ENCODE data around the gene WBP1L. TPM values are rescaled to one million over a fixed set of nuclear protein-coding genes. Genes with fewer than 3 reads are reported as not detected.

WBP1L gene
- polyA plus RNA-seq, 1 donor from 2014 or later: 20.8 TPM

DNA sequence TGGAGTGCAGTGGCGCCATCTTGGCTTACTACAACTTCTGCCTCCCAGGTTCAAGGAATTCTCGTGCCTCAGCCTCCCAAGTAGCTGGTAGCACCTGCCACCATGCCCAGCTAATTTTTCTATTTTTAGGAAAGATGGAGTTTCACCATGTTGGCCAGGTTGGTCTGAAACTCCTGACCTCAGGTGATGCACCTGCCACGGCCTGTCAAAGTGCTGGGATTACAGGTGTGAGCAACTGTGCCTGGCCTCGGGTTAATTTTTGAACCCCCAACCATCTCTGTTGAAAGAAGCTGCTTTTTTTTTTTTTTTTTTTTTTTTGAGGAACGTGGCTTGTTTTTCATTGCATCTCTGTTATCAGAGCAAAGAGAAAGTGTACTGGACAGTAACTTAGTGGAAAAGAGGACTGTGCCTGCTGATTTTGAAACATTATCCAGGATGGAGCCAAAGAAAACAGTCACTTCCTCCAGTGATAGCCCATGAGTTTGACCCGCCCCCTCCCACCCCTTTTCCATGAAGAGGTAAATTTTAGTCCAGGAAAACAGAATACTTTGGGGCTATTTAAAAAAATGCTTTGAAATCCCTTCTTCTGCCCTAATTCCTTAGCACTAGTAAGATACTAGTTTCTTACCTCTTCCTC is 38.3 kb downstream of the WBP1L start:
- no peak overlapping the region for H3K9ac ChIP-seq (ENCODE audit: low read length)
- no peaks in the 10 kb centered on the region for H4K20me1 ChIP-seq (ENCODE audit: insufficient read depth)
- H3K27ac ChIP-seq (ENCODE audit: low read length): no peak overlapping the region

GRCh38 chr10:102782673-102783551 is 39.2 kb downstream of the WBP1L start:
- Histone ChIP-seq H2AFZ (ENCODE audit: low read depth, low read length) (no peak overlapping the region), H3K4me3 (ENCODE audit: low read length) (no peak overlapping the region), H3K36me3 (ENCODE audit: insufficient read depth, low read length) (no peaks in the 10 kb centered on the region), H3K4me2 (ENCODE audit: low read length) (no peak overlapping the region), H3K9ac (ENCODE audit: low read length) (no peak overlapping the region), H3K9me2 (ENCODE audit: insufficient read depth, low read length) (no peaks in the 10 kb centered on the region), H3F3A (ENCODE audit: insufficient read depth, low read length, poor library complexity, severe bottlenecking) (no peaks in the 10 kb centered on the region), H4K20me1 (ENCODE audit: insufficient read depth) (no peaks in the 10 kb centered on the region), H3K79me2 (replicated peaks; ENCODE audit: insufficient read depth, low read length) (peaks cover 7% of the 10 kb centered on the region), H3K27ac (ENCODE audit: low read length) (no peak overlapping the region), H3K9me3 (ENCODE audit: low read length) (no peaks in the 10 kb centered on the region), H3K27me3 (ENCODE audit: insufficient read depth, low read depth, low read length) (no peaks in the 10 kb centered on the region)
- TF ChIP-seq CTCF (IDR thresholded peaks at IDR 0.05; ENCODE audit: poor library complexity, severe bottlenecking) (no peak), POLR2AphosphoS5 (IDR thresholded peaks at IDR 0.05) (no peak), RAD21 (conservative IDR thresholded peaks at IDR 0.05) (no peak), MXI1 (conservative IDR thresholded peaks at IDR 0.05; ENCODE audit: poor library complexity, severe bottlenecking) (no peak), EZH2 (IDR thresholded peaks at IDR 0.05; ENCODE audit: borderline replicate concordance, insufficient read depth, low read length, poor library complexity, severe bottlenecking) (no peak), SMC3 (conservative IDR thresholded peaks at IDR 0.05; ENCODE audit: poor library complexity) (no peak), TAF1 (IDR thresholded peaks at IDR 0.05; ENCODE audit: low read depth) (no peak)
- TF ChIP-seq, protein P1, sequence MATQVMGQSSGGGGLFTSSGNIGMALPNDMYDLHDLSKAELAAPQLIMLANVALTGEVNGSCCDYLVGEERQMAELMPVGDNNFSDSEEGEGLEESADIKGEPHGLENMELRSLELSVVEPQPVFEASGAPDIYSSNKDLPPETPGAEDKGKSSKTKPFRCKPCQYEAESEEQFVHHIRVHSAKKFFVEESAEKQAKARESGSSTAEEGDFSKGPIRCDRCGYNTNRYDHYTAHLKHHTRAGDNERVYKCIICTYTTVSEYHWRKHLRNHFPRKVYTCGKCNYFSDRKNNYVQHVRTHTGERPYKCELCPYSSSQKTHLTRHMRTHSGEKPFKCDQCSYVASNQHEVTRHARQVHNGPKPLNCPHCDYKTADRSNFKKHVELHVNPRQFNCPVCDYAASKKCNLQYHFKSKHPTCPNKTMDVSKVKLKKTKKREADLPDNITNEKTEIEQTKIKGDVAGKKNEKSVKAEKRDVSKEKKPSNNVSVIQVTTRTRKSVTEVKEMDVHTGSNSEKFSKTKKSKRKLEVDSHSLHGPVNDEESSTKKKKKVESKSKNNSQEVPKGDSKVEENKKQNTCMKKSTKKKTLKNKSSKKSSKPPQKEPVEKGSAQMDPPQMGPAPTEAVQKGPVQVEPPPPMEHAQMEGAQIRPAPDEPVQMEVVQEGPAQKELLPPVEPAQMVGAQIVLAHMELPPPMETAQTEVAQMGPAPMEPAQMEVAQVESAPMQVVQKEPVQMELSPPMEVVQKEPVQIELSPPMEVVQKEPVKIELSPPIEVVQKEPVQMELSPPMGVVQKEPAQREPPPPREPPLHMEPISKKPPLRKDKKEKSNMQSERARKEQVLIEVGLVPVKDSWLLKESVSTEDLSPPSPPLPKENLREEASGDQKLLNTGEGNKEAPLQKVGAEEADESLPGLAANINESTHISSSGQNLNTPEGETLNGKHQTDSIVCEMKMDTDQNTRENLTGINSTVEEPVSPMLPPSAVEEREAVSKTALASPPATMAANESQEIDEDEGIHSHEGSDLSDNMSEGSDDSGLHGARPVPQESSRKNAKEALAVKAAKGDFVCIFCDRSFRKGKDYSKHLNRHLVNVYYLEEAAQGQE (IDR thresholded peaks at IDR 0.05; ENCODE audit: borderline replicate concordance): no peak

More for the DNA sequence above, 38.3 kb downstream of the WBP1L start:
- Histone ChIP-seq H3K27me3 (ENCODE audit: insufficient read depth, low read depth, low read length) (no peaks in the 10 kb centered on the region), H3K4me3 (ENCODE audit: low read length) (no peak overlapping the region), H3K4me2 (ENCODE audit: low read length) (no peak overlapping the region), H3K9me3 (ENCODE audit: low read length) (no peaks in the 10 kb centered on the region), H3F3A (ENCODE audit: insufficient read depth, low read length, poor library complexity, severe bottlenecking) (no peaks in the 10 kb centered on the region), H3K79me2 (replicated peaks; ENCODE audit: insufficient read depth, low read length) (peaks cover 7% of the 10 kb centered on the region), H2AFZ (ENCODE audit: low read depth, low read length) (no peak overlapping the region), H3K9me2 (ENCODE audit: insufficient read depth, low read length) (no peaks in the 10 kb centered on the region), H3K36me3 (ENCODE audit: insufficient read depth, low read length) (no peaks in the 10 kb centered on the region)
- TF ChIP-seq EZH2 (IDR thresholded peaks at IDR 0.05; ENCODE audit: borderline replicate concordance, insufficient read depth, low read length, poor library complexity, severe bottlenecking) (no peak), POLR2AphosphoS5 (IDR thresholded peaks at IDR 0.05) (no peak), MXI1 (conservative IDR thresholded peaks at IDR 0.05; ENCODE audit: poor library complexity, severe bottlenecking) (no peak)
